T-cell (primary cell): ENCODE data around the gene ECT2. TPM values are rescaled to one million over a fixed set of nuclear protein-coding genes. Genes with fewer than 3 reads are reported as not detected.

Experiments
- ATAC-seq, 4 experiments: fragments of 200-7000 bp in 3 of 4; fragments of 150-1000 bp in 1 of 4; cut with Tn5 transposase; replicated peaks in 1 of 4; 1 replicate in 3 of 4; 2 replicates in 1 of 4; pipeline ENCODE4 v1.10.0; 2021; ENCODE audit warnings: moderate library complexity in 3 of 4, mild to moderate bottlenecking in 2 of 4, moderate number of reproducible peaks in 1 of 4
- CTCF ChIA-PET, 2 donors: fragments of 300-600 bp; sonication (Branson Sonifier 250); formaldehyde crosslinking; loops; one replicate each; lab custom pipeline; 2022; ENCODE audit warnings: antibody characterized with exemption in 2 of 2; lab: Charles Lee
- POLR2A ChIA-PET, 2 donors: fragments of 300-600 bp; sonication (Branson Sonifier 250); formaldehyde crosslinking; loops; one replicate each; lab custom pipeline; 2022; ENCODE audit warnings: antibody characterized with exemption in 2 of 2; lab: Charles Lee
- DNase-seq, 35 experiments: peaks; one replicate each; pipeline versions ENCODE4 v3.0.0 to v3.0.0-alpha.2; 2013 to 2023
- H3K27ac ChIP-seq: one replicate; pipeline ENCODE4 v1.5.1; 2013; ENCODE audit warnings: low read length
- H3K27me3 ChIP-seq, 2 experiments: replicated peaks in 1 of 2; 1 replicate in 1 of 2; 2 replicates in 1 of 2; pipeline versions ENCODE4 v1.6.1 to v1.7.0; 2013; ENCODE audit warnings: low read length in 1 of 2, mixed read lengths in 1 of 2; ENCODE audit not compliant: control insufficient read depth in 2 of 2, insufficient read depth in 2 of 2; ENCODE audit errors: extremely low read depth in 1 of 2
- H3K36me3 ChIP-seq, 2 donors: 1 replicate in 1 of 2; 2 replicates in 1 of 2; pipeline versions ENCODE4 v1.6.1 to v1.7.0; 2013; ENCODE audit warnings: low read length in 1 of 2; ENCODE audit not compliant: control insufficient read depth in 2 of 2, insufficient read depth in 1 of 2; ENCODE audit errors: extremely low read depth in 1 of 2
- H3K4me1 ChIP-seq, 2 experiments: 1 replicate in 1 of 2; 2 replicates in 1 of 2; pipeline versions ENCODE4 v1.6.1 to v1.7.0; 2013; ENCODE audit warnings: low read length in 2 of 2, mixed read lengths in 1 of 2; ENCODE audit not compliant: insufficient read depth in 2 of 2, control insufficient read depth in 1 of 2; ENCODE audit errors: extremely low read depth in 1 of 2
- H3K4me3 ChIP-seq, 2 donors: 1 replicate in 1 of 2; 2 replicates in 1 of 2; pipeline versions ENCODE4 v1.5.1 to v1.7.0; 2013; ENCODE audit warnings: mild to moderate bottlenecking in 2 of 2, low read length in 1 of 2, moderate library complexity in 1 of 2; ENCODE audit not compliant: control insufficient read depth in 1 of 2; ENCODE audit errors: extremely low read depth in 1 of 2
- H3K9me3 ChIP-seq: 2 replicates; pipeline ENCODE4 v1.7.0; 2013
- H3K27ac Mint-ChIP-seq, 2 donors: one replicate each; pipeline ENCODE4 v1.8.0; 2020 to 2021; ENCODE audit warnings: mild to moderate bottlenecking in 2 of 2, mixed read lengths in 2 of 2
- H3K27me3 Mint-ChIP-seq, 2 donors: one replicate each; pipeline ENCODE4 v1.8.0; 2021 to 2022; ENCODE audit warnings: mixed read lengths in 2 of 2
- H3K36me3 Mint-ChIP-seq: one replicate; pipeline ENCODE4 v1.8.0; 2021; ENCODE audit warnings: mixed read lengths
- H3K4me1 Mint-ChIP-seq, 3 donors: one replicate each; pipeline ENCODE4 v1.8.0; 2020 to 2022; ENCODE audit warnings: mixed read lengths in 3 of 3, mild to moderate bottlenecking in 1 of 3
- H3K4me3 Mint-ChIP-seq, 3 donors: one replicate each; pipeline ENCODE4 v1.8.0; 2020 to 2022; ENCODE audit warnings: mild to moderate bottlenecking in 3 of 3, mixed read lengths in 3 of 3, moderate library complexity in 3 of 3
- H3K9me3 Mint-ChIP-seq, 3 donors: one replicate each; pipeline ENCODE4 v1.8.0; 2020 to 2022; ENCODE audit warnings: mixed read lengths in 3 of 3
- WGBS: methylation state at CpG from one replicate; pipeline ENCODE4 v1.1.5; 2013; ENCODE audit warnings: missing lambda C conversion rate; ENCODE audit not compliant: insufficient coverage; 5-methylcytosine and 5-hydroxymethylcytosine counted together
- total RNA-seq, 35 experiments: library from RNA in 6 of 35; stranded (reverse) in 6 of 35; fragments of 120-200 nt in 1 of 35; gene quantifications; one replicate each; pipeline versions ENCODE4 v1.2.1 to v1.2.4 and lab custom pipeline; 2013 to 2026

Gene ECT2
- total RNA-seq, 5 donors from 2014 or later (not counting 1 experiment from before 2014, with no cell fraction given) = 1.7 to 3.1 (median 2.3) TPM

- H3K27me3 ChIP-seq = peaks cover 0 to 5% of the 10 kb centered on the region in 2 experiments
- WGBS = 7% methylated on average over 2 of the region's 6 CpGs
- H3K9me3 ChIP-seq = no peaks in the 10 kb centered on the region
- Mint-ChIP-seq H3K27ac (no peak overlapping the region), H3K36me3 (no peaks in the 10 kb centered on the region), H3K9me3 (no peaks in the 10 kb centered on the region), H3K4me1 (no peaks in the 10 kb centered on the region), H3K4me3 (no peak overlapping the region), H3K27me3 (peaks cover 4% of the 10 kb centered on the region in 2 donors)
- no peaks in the 10 kb centered on the region for H3K36me3 ChIP-seq
- peak in 1 of 35 experiments; percentile 18 for DNase-seq
- CTCF ChIA-PET = no interaction called here
- POLR2A ChIA-PET = no interaction called here
- no peaks in the 10 kb centered on the region for H3K4me1 ChIP-seq
- no peak overlapping the region for H3K4me3 ChIP-seq
- H3K27ac ChIP-seq = no peak overlapping the region
- ATAC-seq = no peak
Measured at GRCh38 chr3:172836390-172836997, 86.0 kb downstream of the ECT2 start.

DNA sequence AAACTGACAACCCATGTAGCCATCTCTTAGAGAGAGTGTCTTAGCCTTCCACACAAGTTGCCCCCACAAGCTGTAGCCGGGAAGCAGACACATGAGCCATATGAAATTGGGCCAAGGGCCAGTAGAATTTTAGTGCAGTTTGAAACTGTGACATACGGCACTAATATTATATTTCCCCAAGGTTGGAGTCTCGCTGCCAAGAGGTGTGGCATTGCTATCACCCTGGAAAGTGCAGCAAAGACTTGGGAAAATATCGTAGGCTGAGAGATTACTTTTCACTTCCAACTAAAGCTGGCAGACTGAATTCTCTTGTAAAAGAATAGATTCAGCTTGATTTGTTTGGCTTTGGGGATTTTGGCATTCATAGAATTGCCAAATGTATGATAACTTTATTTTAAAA lies 89.2 kb downstream of the ECT2 start:
- Mint-ChIP-seq H3K27ac (no peak overlapping the region), H3K4me3 (no peak overlapping the region), H3K36me3 (no peaks in the 10 kb centered on the region), H3K9me3 (no peaks in the 10 kb centered on the region), H3K27me3 (peaks cover 13 to 17% of the 10 kb centered on the region in 2 donors), H3K4me1 (no peaks in the 10 kb centered on the region)
- Histone ChIP-seq H3K27me3 (peaks cover 0 to 5% of the 10 kb centered on the region in 2 experiments), H3K9me3 (no peaks in the 10 kb centered on the region), H3K27ac (no peak overlapping the region), H3K36me3 (no peaks in the 10 kb centered on the region), H3K4me1 (no peaks in the 10 kb centered on the region), H3K4me3 (no peak overlapping the region)
- ChIA-PET CTCF (no interaction called here), POLR2A (no interaction called here)
- ATAC-seq (no peak), DNase-seq (no peak)
- WGBS = 83% methylated on average over 1 of the region's 4 CpGs

DNA sequence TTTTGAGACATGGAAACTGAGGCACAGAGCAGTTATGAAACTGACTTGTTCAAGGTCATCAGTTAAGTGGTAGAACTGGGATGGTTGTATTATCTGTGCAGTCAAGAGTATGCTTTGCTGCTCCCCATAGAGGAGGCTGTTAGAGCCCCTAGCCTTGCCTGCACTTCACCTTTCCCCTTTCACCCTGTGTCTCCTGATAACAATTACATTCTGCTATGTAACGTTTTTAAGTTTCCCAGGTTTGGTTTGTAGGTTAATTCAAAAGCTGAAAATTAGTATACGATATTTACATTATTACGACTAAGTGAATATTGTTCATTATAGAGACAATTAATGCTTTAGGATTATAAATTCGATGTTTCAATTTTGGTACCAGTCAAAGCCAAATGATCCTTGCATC lies 89.9 kb downstream of the ECT2 start:
- ChIA-PET POLR2A (no interaction called here), CTCF (no interaction called here)
- no peaks in the 10 kb centered on the region for H3K36me3 Mint-ChIP-seq
- no peaks in the 10 kb centered on the region for H3K4me1 ChIP-seq
- no peak overlapping the region for H3K4me3 Mint-ChIP-seq
- H3K4me1 Mint-ChIP-seq = no peaks in the 10 kb centered on the region
- H3K27ac Mint-ChIP-seq = no peak overlapping the region
- no peaks in the 10 kb centered on the region for H3K9me3 ChIP-seq
- 100% methylated on average over 2 of the region's 4 CpGs for WGBS
- H3K9me3 Mint-ChIP-seq = no peaks in the 10 kb centered on the region
- peaks cover 15 to 18% of the 10 kb centered on the region in 2 donors for H3K27me3 Mint-ChIP-seq
- H3K4me3 ChIP-seq = no peak overlapping the region
- H3K27me3 ChIP-seq = peaks cover 0 to 5% of the 10 kb centered on the region in 2 experiments
- ATAC-seq (no peak), DNase-seq (no peak)
- H3K27ac ChIP-seq = no peak overlapping the region
- H3K36me3 ChIP-seq = no peaks in the 10 kb centered on the region

DNA sequence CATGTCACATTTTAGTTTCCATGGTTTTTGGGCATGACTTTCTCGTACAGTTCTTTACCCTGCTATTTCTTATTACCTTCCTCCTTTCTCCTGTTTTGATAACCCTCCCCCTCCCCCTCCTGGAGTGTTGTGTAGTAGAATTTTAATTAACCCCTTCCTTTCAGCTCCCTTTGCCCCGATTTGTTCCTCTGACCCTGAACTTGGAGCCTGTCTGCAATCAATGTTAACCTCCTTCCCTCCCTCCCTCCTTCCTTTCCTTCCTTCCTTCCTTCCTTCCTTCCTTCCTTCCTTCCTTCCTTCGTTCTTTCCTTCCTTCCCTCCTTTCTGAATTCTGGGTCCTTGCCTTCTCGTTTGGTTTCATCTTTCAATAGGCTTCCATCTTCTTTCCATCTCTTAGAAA lies 90.4 kb downstream of the ECT2 start:
- Mint-ChIP-seq H3K4me3 (no peak overlapping the region), H3K4me1 (no peaks in the 10 kb centered on the region), H3K27me3 (peaks cover 16 to 18% of the 10 kb centered on the region in 2 donors), H3K9me3 (no peaks in the 10 kb centered on the region), H3K27ac (no peak overlapping the region), H3K36me3 (no peaks in the 10 kb centered on the region)
- POLR2A ChIA-PET = no interaction called here
- Histone ChIP-seq H3K4me3 (no peak overlapping the region), H3K27ac (no peak overlapping the region), H3K4me1 (no peaks in the 10 kb centered on the region), H3K36me3 (no peaks in the 10 kb centered on the region), H3K27me3 (peaks cover 0 to 5% of the 10 kb centered on the region in 2 experiments), H3K9me3 (no peaks in the 10 kb centered on the region)
- WGBS = 40% methylated on average over 2 of the region's 4 CpGs
- ATAC-seq (no peak), DNase-seq (no peak)
- CTCF ChIA-PET = no interaction called here

DNA sequence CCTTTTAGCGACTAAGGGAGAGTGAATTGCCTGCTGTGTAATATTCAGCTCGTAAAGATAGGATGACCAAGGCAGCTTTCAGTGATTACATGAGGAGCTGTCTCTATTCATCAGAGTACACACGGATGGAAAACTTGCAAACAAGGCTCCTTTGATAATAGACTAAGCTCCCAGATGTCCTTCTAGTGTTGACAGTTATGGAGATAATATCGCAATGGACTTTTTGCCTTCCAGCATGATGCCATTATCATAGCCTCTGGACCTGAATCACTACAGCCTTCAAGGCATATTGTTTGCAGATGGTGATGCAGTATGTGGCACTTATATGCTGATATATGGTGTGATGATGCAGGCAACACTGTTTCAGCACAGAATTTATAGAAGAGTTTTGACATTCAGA lies 93.9 kb downstream of the ECT2 start:
- Mint-ChIP-seq H3K27me3 (peaks cover 23 to 28% of the 10 kb centered on the region in 2 donors), H3K4me1 (no peaks in the 10 kb centered on the region), H3K4me3 (no peak overlapping the region), H3K27ac (no peak overlapping the region), H3K36me3 (no peaks in the 10 kb centered on the region), H3K9me3 (no peaks in the 10 kb centered on the region)
- no peak overlapping the region for H3K4me3 ChIP-seq
- no peaks in the 10 kb centered on the region for H3K36me3 ChIP-seq
- CTCF ChIA-PET = no interaction called here
- H3K27ac ChIP-seq = no peak overlapping the region
- no peak for ATAC-seq
- H3K4me1 ChIP-seq = no peaks in the 10 kb centered on the region
- no peak for DNase-seq
- H3K9me3 ChIP-seq = no peaks in the 10 kb centered on the region
- POLR2A ChIA-PET = no interaction called here
- H3K27me3 ChIP-seq = peaks cover 0 to 4% of the 10 kb centered on the region in 2 experiments
- 89% methylated on average over 2 of the region's 4 CpGs for WGBS

DNA sequence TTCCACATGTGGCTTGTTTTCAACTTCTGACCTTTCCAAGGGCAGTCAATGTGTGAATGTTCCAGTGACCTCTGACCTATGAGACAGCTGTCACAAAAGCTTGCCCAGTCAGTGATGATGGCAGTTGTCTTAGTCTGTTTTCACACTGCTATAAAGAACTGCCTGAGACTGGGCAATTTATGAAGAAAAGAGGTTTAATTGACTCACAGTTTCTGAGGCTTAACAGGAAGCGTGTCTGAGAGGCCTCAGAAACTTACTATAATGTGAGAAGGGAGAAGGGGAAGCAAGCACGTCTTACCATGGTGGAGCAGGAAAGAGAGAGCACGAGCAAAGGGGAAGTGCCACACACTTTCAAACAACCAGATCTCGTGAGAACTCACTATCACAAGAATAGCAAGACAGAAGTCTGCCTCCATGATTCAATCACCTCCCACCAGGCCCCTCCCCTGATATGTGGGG lies 95.6 kb downstream of the ECT2 start:
- Mint-ChIP-seq H3K27ac (no peak overlapping the region), H3K4me3 (no peak overlapping the region), H3K4me1 (no peaks in the 10 kb centered on the region), H3K9me3 (no peaks in the 10 kb centered on the region), H3K27me3 (peaks cover 28 to 37% of the 10 kb centered on the region in 2 donors), H3K36me3 (no peaks in the 10 kb centered on the region)
- Histone ChIP-seq H3K36me3 (no peaks in the 10 kb centered on the region), H3K4me3 (no peak overlapping the region), H3K27ac (no peak overlapping the region), H3K4me1 (no peaks in the 10 kb centered on the region), H3K9me3 (no peaks in the 10 kb centered on the region), H3K27me3 (peaks cover 0 to 2% of the 10 kb centered on the region in 2 experiments)
- CTCF ChIA-PET = no interaction called here
- 83% methylated on average over 1 of the region's 4 CpGs for WGBS
- ATAC-seq (no peak), DNase-seq (no peak)
- POLR2A ChIA-PET = no interaction called here
